Measurements from ENCODE around the gene PPP1R1B. TPM values are rescaled to one million over a fixed set of nuclear protein-coding genes. Genes with fewer than 3 reads are reported as not detected.

The PPP1R1B gene
- total RNA-seq, 1 experiment from 2014 or later, result not detected

- H3K4me1 ChIP-seq, result peaks cover 31% of the 10 kb centered on the region
- peaks cover 11% of the 10 kb centered on the region for H3K36me3 Mint-ChIP-seq (ENCODE audit: insufficient read depth, unreplicated experiment)
- H3K27ac Mint-ChIP-seq (ENCODE audit: unreplicated experiment), result no peak overlapping the region
- H3K9me3 Mint-ChIP-seq (ENCODE audit: unreplicated experiment), result no peaks in the 10 kb centered on the region
- TF ChIP-seq, protein P1, sequence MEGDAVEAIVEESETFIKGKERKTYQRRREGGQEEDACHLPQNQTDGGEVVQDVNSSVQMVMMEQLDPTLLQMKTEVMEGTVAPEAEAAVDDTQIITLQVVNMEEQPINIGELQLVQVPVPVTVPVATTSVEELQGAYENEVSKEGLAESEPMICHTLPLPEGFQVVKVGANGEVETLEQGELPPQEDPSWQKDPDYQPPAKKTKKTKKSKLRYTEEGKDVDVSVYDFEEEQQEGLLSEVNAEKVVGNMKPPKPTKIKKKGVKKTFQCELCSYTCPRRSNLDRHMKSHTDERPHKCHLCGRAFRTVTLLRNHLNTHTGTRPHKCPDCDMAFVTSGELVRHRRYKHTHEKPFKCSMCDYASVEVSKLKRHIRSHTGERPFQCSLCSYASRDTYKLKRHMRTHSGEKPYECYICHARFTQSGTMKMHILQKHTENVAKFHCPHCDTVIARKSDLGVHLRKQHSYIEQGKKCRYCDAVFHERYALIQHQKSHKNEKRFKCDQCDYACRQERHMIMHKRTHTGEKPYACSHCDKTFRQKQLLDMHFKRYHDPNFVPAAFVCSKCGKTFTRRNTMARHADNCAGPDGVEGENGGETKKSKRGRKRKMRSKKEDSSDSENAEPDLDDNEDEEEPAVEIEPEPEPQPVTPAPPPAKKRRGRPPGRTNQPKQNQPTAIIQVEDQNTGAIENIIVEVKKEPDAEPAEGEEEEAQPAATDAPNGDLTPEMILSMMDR (IDR thresholded peaks at IDR 0.05; ENCODE audit: insufficient read depth in 1 of 2, low read depth in 1 of 2, low read length in 1 of 2, severe bottlenecking in 1 of 2, unreplicated experiment in 1 of 2), result no peak
- H3K4me1 Mint-ChIP-seq (ENCODE audit: low read depth, unreplicated experiment), result peaks cover 14% of the 10 kb centered on the region
- H3K36me3 ChIP-seq (ENCODE audit: control insufficient read depth, insufficient read depth, low read length), result no peaks in the 10 kb centered on the region
- DNase-seq, result no peak
- CTCF ChIA-PET, result interaction anchor here (1.3 kb wide), 1 partner anchor 43 kb away, joined by 3 read pairs; no protein-coding TSS in a partner anchor
- no TSS peak for BruUV-seq (replicated peaks)
- no peak overlapping the region for H3K4me3 Mint-ChIP-seq (ENCODE audit: unreplicated experiment)
- H3K27me3 ChIP-seq (replicated peaks; ENCODE audit: control insufficient read depth, insufficient read depth, low read length), result no peaks in the 10 kb centered on the region
- no peak overlapping the region for H3K4me3 ChIP-seq (ENCODE audit: low read depth, low read length)
- POLR2A ChIA-PET, result no interaction called here
- intact Hi-C loops (cut with micrococcal nuclease; ENCODE audit: unreplicated experiment), result no loop called here
- no peaks in the 10 kb centered on the region for H3K9me3 ChIP-seq
- H3K27me3 Mint-ChIP-seq (ENCODE audit: insufficient read depth, unreplicated experiment), result no peaks in the 10 kb centered on the region
Observed at GRCh38 chr17:39677072-39677471, 50.3 kb downstream of the PPP1R1B start.

DNA sequence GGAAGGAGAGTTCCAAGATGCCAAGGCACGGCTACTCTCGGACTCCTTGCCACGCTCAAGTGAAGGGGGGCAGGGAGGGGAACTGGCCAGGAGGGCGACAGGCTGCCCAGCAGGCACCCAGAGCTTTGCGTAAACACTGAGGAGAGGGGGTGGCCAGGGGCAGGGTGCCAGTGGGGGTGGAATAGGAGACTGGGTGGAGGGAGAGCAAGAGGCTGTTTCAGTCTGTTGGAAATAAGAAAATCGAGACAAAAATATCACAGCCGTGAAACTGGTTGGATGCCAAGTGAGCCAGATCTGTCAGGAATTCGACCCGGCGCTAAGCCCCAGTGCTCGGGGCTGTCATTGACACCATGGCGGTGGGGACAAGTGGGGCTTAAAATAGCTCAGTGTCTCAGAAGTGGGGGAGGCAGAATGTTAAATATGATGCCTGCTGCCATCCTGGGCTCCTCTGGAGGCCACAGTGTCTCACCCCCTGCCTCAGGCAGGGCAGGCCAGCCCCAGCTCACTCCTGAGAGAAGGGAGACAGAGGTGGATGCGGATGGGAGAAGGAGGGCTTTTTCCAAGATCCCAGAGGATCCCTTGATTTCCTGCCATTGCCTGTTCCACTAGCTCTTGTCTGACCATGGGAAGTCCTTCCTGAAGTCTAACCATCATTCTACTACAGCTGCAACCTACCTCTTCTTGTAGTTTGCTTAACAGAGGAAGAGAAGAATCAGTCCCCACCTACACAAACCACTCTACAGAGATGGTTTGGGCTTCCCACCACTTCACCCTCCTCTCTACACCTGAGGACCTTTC, 51.0 kb downstream of the PPP1R1B start:
- Histone ChIP-seq H3K4me3 (ENCODE audit: low read depth, low read length) (no peak overlapping the region), H3K9me3 (no peaks in the 10 kb centered on the region), H3K36me3 (ENCODE audit: control insufficient read depth, insufficient read depth, low read length) (no peaks in the 10 kb centered on the region), H3K27me3 (replicated peaks; ENCODE audit: control insufficient read depth, insufficient read depth, low read length) (no peaks in the 10 kb centered on the region), H3K4me1 (peaks cover 31% of the 10 kb centered on the region)
- peaks cover 11% of the 10 kb centered on the region for H3K36me3 Mint-ChIP-seq (ENCODE audit: insufficient read depth, unreplicated experiment)
- intact Hi-C loops (cut with micrococcal nuclease; ENCODE audit: unreplicated experiment), result no loop called here
- peaks cover 14% of the 10 kb centered on the region for H3K4me1 Mint-ChIP-seq (ENCODE audit: low read depth, unreplicated experiment)
- no peak overlapping the region for H3K27ac Mint-ChIP-seq (ENCODE audit: unreplicated experiment)
- ChIA-PET POLR2A (interaction anchor here (0.6 kb wide), 1 partner anchor 831 kb away, joined by 5 read pairs; no protein-coding TSS in a partner anchor), CTCF (no interaction called here)
- no peaks in the 10 kb centered on the region for H3K27me3 Mint-ChIP-seq (ENCODE audit: insufficient read depth, unreplicated experiment)
- BruUV-seq (replicated peaks), result no TSS peak
- TF ChIP-seq, protein P1 (IDR thresholded peaks at IDR 0.05; ENCODE audit: insufficient read depth in 1 of 2, low read depth in 1 of 2, low read length in 1 of 2, severe bottlenecking in 1 of 2, unreplicated experiment in 1 of 2), result no peak
- H3K9me3 Mint-ChIP-seq (ENCODE audit: unreplicated experiment), result no peaks in the 10 kb centered on the region
- no peak overlapping the region for H3K4me3 Mint-ChIP-seq (ENCODE audit: unreplicated experiment)
- DNase-seq, result no peak

- DNase-seq, result no peak
- CTCF ChIA-PET, result no interaction called here
- TF ChIP-seq, protein P1 (IDR thresholded peaks at IDR 0.05; ENCODE audit: insufficient read depth in 1 of 2, low read depth in 1 of 2, low read length in 1 of 2, severe bottlenecking in 1 of 2, unreplicated experiment in 1 of 2), result no peak
- Mint-ChIP-seq H3K27ac (ENCODE audit: unreplicated experiment) (peak overlapping the region; percentile 43), H3K36me3 (ENCODE audit: insufficient read depth, unreplicated experiment) (peaks cover 5% of the 10 kb centered on the region), H3K27me3 (ENCODE audit: insufficient read depth, unreplicated experiment) (no peaks in the 10 kb centered on the region), H3K4me3 (ENCODE audit: unreplicated experiment) (no peak overlapping the region), H3K4me1 (ENCODE audit: low read depth, unreplicated experiment) (peaks cover 14% of the 10 kb centered on the region), H3K9me3 (ENCODE audit: unreplicated experiment) (no peaks in the 10 kb centered on the region)
- H3K4me3 ChIP-seq (ENCODE audit: low read depth, low read length), result no peak overlapping the region
- peaks cover 31% of the 10 kb centered on the region for H3K4me1 ChIP-seq
- no TSS peak for BruUV-seq (replicated peaks)
- POLR2A ChIA-PET, result interaction anchor here (0.6 kb wide), 1 partner anchor 832 kb away, joined by 5 read pairs; no protein-coding TSS in a partner anchor
- H3K36me3 ChIP-seq (ENCODE audit: control insufficient read depth, insufficient read depth, low read length), result no peaks in the 10 kb centered on the region
- intact Hi-C loops (cut with micrococcal nuclease; ENCODE audit: unreplicated experiment), result no loop called here
- H3K9me3 ChIP-seq, result no peaks in the 10 kb centered on the region
- H3K27me3 ChIP-seq (replicated peaks; ENCODE audit: control insufficient read depth, insufficient read depth, low read length), result no peaks in the 10 kb centered on the region
Observed at GRCh38 chr17:39678340-39679116, 51.8 kb downstream of the PPP1R1B start.
